T1000 (cell line): ENCODE measurements around the gene LDLRAP1.

Experiments used
- DNase-seq: peaks from one replicate; lab custom pipeline; 2025; ENCODE audit warnings: mixed read lengths; lab: John Stamatoyannopoulos, UW

Gene LDLRAP1

GRCh38 chr1:25544243-25544764 lies 898 bp downstream of the LDLRAP1 start:
- no peak for DNase-seq

- DNase-seq: peak; percentile 51
These were observed 1.4 kb downstream of the LDLRAP1 start for GRCh38 chr1:25544819-25545218.

GRCh38 chr1:25545767-25546166 lies 2.4 kb downstream of the LDLRAP1 start:
- no peak for DNase-seq

GRCh38 chr1:25546193-25546592 lies 2.8 kb downstream of the LDLRAP1 start:
- DNase-seq: no peak

GRCh38 chr1:25548601-25549000 lies 5.2 kb downstream of the LDLRAP1 start:
- DNase-seq: no peak

GRCh38 chr1:25549273-25550154 lies 6.1 kb downstream of the LDLRAP1 start:
- no peak for DNase-seq

- DNase-seq: no peak
These were observed 6.7 kb downstream of the LDLRAP1 start for GRCh38 chr1:25550155-25550506.

- DNase-seq: no peak
These were observed 7.4 kb downstream of the LDLRAP1 start for GRCh38 chr1:25550683-25551310.

- DNase-seq: no peak
These were observed 10.5 kb downstream of the LDLRAP1 start for GRCh38 chr1:25553749-25554429.

GRCh38 chr1:25554430-25554780 lies 11.0 kb downstream of the LDLRAP1 start:
- DNase-seq: no peak

GRCh38 chr1:25554886-25555752 lies 11.7 kb downstream of the LDLRAP1 start:
- no peak for DNase-seq

GRCh38 chr1:25555753-25556092 lies 12.3 kb downstream of the LDLRAP1 start:
- DNase-seq: no peak

GRCh38 chr1:25556132-25556670 lies 12.8 kb downstream of the LDLRAP1 start:
- DNase-seq: no peak

GRCh38 chr1:25556791-25557476 lies 13.5 kb downstream of the LDLRAP1 start:
- no peak for DNase-seq

GRCh38 chr1:25557543-25557942 lies 14.1 kb downstream of the LDLRAP1 start:
- DNase-seq: no peak

- DNase-seq: no peak
These were observed 15.6 kb downstream of the LDLRAP1 start for GRCh38 chr1:25559031-25559430.

- DNase-seq: no peak
These were observed 16.6 kb downstream of the LDLRAP1 start for GRCh38 chr1:25560001-25560400.

GRCh38 chr1:25560788-25561187 lies 17.4 kb downstream of the LDLRAP1 start:
- DNase-seq: no peak

GRCh38 chr1:25561421-25562100 lies 18.2 kb downstream of the LDLRAP1 start:
- DNase-seq: no peak
